K562 (cell line): ENCODE data around the gene RUNX1. TPM values are rescaled to one million over a fixed set of nuclear protein-coding genes. Genes with fewer than 3 reads are reported as not detected.

ENCODE experiments used
- ATAC-seq: fragments of 200-7000 bp; cut with Tn5 transposase; 3 replicates; pipeline ENCODE4 v1.9.1; 2020; ENCODE audit warnings: moderate library complexity
- BruUV-seq: library from RNA; stranded (reverse); fragments of 400-500 nt; replicated peaks from 2 replicates; lab custom pipeline; 2021; lab: Mats Ljungman, UMichigan
- CTCF ChIA-PET: fragments of 300-600 bp; formaldehyde crosslinking; extraction: SDS; loops from one replicate; lab custom pipeline; 2021; ENCODE audit warnings: low intra/inter-chr PET ratio; lab: Yijun Ruan, JAX
- POLR2A ChIA-PET: fragments of 300-600, 350-650 bp; sonication (Branson Sonifier 250); formaldehyde crosslinking; extraction: SDS; loops from one replicate; lab custom pipeline; 2021; ENCODE audit warnings: antibody characterized with exemption, inconsistent platforms; lab: Yijun Ruan, JAX
- DNase-seq, 4 experiments: peaks; one replicate each; pipeline versions ENCODE4 v3.0.0 to v3.0.0-alpha.2; 2011 to 2018; ENCODE audit warnings: low spot score in 3 of 4, mixed read lengths in 3 of 4; ENCODE audit errors: extremely low read depth in 1 of 4
- FAIRE-seq: peaks from 2 replicates; lab custom pipeline; 2011; peaks lifted over from hg19 to GRCh38; lab: Jason Lieb, UNC
- H2AFZ ChIP-seq: 2 replicates; pipeline ENCODE4 v1.6.0; 2011; ENCODE audit warnings: low read depth, low read length, control low read depth, inconsistent platforms
- H3K27ac ChIP-seq: fragments of 200-600 bp; 3 replicates; pipeline ENCODE4 v1.8.0; 2011; ENCODE audit warnings: low read depth, mild to moderate bottlenecking, control low read depth, inconsistent platforms, low read length, moderate library complexity, mixed read lengths; ENCODE audit errors: extremely low read depth
- H3K27me3 ChIP-seq, 2 experiments: fragments of 300-600 bp in 1 of 2; 2 replicates in 1 of 2; 3 replicates in 1 of 2; pipeline versions ENCODE4 v1.6.0 to v1.8.0; 2011; ENCODE audit warnings: inconsistent platforms in 2 of 2, low read length in 2 of 2, mild to moderate bottlenecking in 1 of 2, mixed read lengths in 1 of 2, moderate library complexity in 1 of 2; ENCODE audit not compliant: control insufficient read depth in 2 of 2, insufficient read depth in 2 of 2
- H3K36me3 ChIP-seq: fragments of 300-600 bp; 3 replicates; pipeline ENCODE4 v1.8.0; 2011; ENCODE audit warnings: mild to moderate bottlenecking, low read length, inconsistent platforms; ENCODE audit not compliant: control insufficient read depth, insufficient read depth
- H3K4me1 ChIP-seq, 2 experiments: fragments of 200-600 bp in 1 of 2; replicated peaks in 1 of 2; 2 replicates in 1 of 2; 3 replicates in 1 of 2; pipeline versions ENCODE4 v1.5.1 to v1.8.0; 2011; ENCODE audit warnings: inconsistent platforms in 2 of 2, low read length in 2 of 2, mild to moderate bottlenecking in 1 of 2, mixed read lengths in 1 of 2, moderate library complexity in 1 of 2; ENCODE audit not compliant: control insufficient read depth in 2 of 2, insufficient read depth in 2 of 2
- H3K4me2 ChIP-seq: 2 replicates; pipeline ENCODE4 v1.6.1; 2011; ENCODE audit warnings: low read length, control low read depth, inconsistent platforms, mixed read lengths; ENCODE audit not compliant: insufficient read depth
- H3K4me3 ChIP-seq: fragments of 200-600 bp; sonication (generic), shearing (Covaris generic); 2 replicates; pipeline ENCODE4 v1.5.1; 2016; ENCODE audit warnings: control low read depth, inconsistent platforms
- H3K79me2 ChIP-seq: fragments of 200-600 bp; 3 replicates; pipeline ENCODE4 v1.8.0; 2011; ENCODE audit warnings: low read length, inconsistent platforms; ENCODE audit not compliant: control insufficient read depth, insufficient read depth
- H3K9ac ChIP-seq, 2 experiments: 2 replicates each; pipeline versions ENCODE4 v1.6.0 to v1.6.1; 2011; ENCODE audit warnings: low read depth in 2 of 2, low read length in 2 of 2, control low read depth in 1 of 2, inconsistent platforms in 1 of 2, mild to moderate bottlenecking in 1 of 2, mixed read lengths in 1 of 2; ENCODE audit not compliant: insufficient read depth in 1 of 2
- H3K9me1 ChIP-seq: one replicate; pipeline ENCODE4 v1.6.0; 2011; ENCODE audit warnings: inconsistent platforms, mild to moderate bottlenecking, low read length, moderate library complexity; ENCODE audit not compliant: control insufficient read depth, insufficient read depth
- H3K9me3 ChIP-seq: replicated peaks from 2 replicates; pipeline ENCODE4 v1.5.1; 2011; ENCODE audit warnings: low read depth, low read length, inconsistent platforms; ENCODE audit not compliant: control insufficient read depth, insufficient read depth
- H4K20me1 ChIP-seq: replicated peaks from 2 replicates; pipeline ENCODE4 v1.6.1; 2011; ENCODE audit warnings: low read length, inconsistent platforms, mixed read lengths; ENCODE audit not compliant: control insufficient read depth, insufficient read depth
- BDP1 ChIP-seq: IDR thresholded peaks from 3 replicates; pipeline ENCODE4 v1.6.1; 2011; ENCODE audit not compliant: insufficient read length, insufficient read depth
- BRD4 ChIP-seq: fragments of 200-600 bp; sonication (generic); IDR thresholded peaks from 2 replicates; pipeline ENCODE4 v1.6.1; 2017; ENCODE audit warnings: inconsistent platforms
- CXXC5 ChIP-seq: fragments of 250-450 bp; sonication (Bioruptor Pico); IDR thresholded peaks from 2 replicates; pipeline ENCODE4 v1.8.0; 2022; ENCODE audit warnings: inconsistent platforms, mild to moderate bottlenecking, moderate library complexity
- ELF2 ChIP-seq: fragments of 250-450 bp; sonication (Bioruptor Pico); IDR thresholded peaks from 2 replicates; pipeline ENCODE4 v1.5.0; 2021; ENCODE audit warnings: mild to moderate bottlenecking
- GTF2E2 ChIP-seq: fragments of 200-800 bp; sonication (Bioruptor generic); IDR thresholded peaks from 2 replicates; pipeline ENCODE4 v1.6.1; 2016; ENCODE audit warnings: missing genetic modification characterization, missing compliant biosample characterization
- HDAC6 ChIP-seq: IDR thresholded peaks from 2 replicates; pipeline ENCODE4 v1.6.1; 2012; ENCODE audit warnings: low read depth, mild to moderate bottlenecking, control low read depth, inconsistent platforms, low read length, moderate library complexity
- HLTF ChIP-seq: fragments of 450-650 bp; IDR thresholded peaks from 2 replicates; pipeline ENCODE4 v1.6.1; 2016
- MTA3 ChIP-seq: fragments of 450-650 bp; formaldehyde crosslinking; IDR thresholded peaks from 2 replicates; pipeline ENCODE4 v1.6.1; 2017; ENCODE audit warnings: mild to moderate bottlenecking, borderline replicate concordance
- PRMT5 ChIP-seq: sonication (generic); formaldehyde crosslinking; IDR thresholded peaks from 2 replicates; pipeline ENCODE4 v1.5.0; 2020; ENCODE audit warnings: missing genetic modification reagents
- RBM22 ChIP-seq: fragments of 200-400 bp; formaldehyde crosslinking; IDR thresholded peaks from 2 replicates; pipeline ENCODE4 v1.6.1; 2018; ENCODE audit warnings: low read length, low read depth; ENCODE audit not compliant: poor library complexity, severe bottlenecking
- ZNF583 ChIP-seq: fragments of 250-450 bp; sonication (Bioruptor Pico); IDR thresholded peaks from 2 replicates; pipeline ENCODE4 v1.4.0; 2020
- WGBS: fragments of 100-300 bp; shearing (Covaris generic); methylation state at CpG from one replicate; pipeline ENCODE4 v1.1.6; 2016; ENCODE audit warnings: low coverage, mixed read lengths; ENCODE audit not compliant: insufficient coverage; ENCODE audit errors: missing lambda C conversion rate; 5-methylcytosine and 5-hydroxymethylcytosine counted together
- in situ Hi-C: fragments of 300-500 bp; cut with MboI; formaldehyde crosslinking; loops from 4 replicates; pipeline ENCODE4 v1.15.0; 2018; ENCODE audit warnings: inconsistent platforms, mixed read lengths
- intact Hi-C: fragments of 100-400 bp; cut with micrococcal nuclease; formaldehyde crosslinking; loops from 2 replicates; pipeline ENCODE4 v1.14.2; 2022
- polyA plus RNA-seq, 8 experiments: library from polyadenylated mRNA; depleted of rRNA in 4 of 8; stranded (reverse) in 5 of 8; unstranded in 3 of 8; fragments of >200 nt; fragmentation: Nextera tagmentation in 2 of 8; fragmentation: Illumina TruSeq in 1 of 8; extraction: Ambion mirVana in 2 of 8; extraction: Trizol in 1 of 8; gene quantifications; 2 replicates each; pipeline versions ENCODE4 v1.2.1 to v1.2.3, GENCODE V29; 2011 to 2014; ENCODE audit warnings: inconsistent platforms in 1 of 8, missing spikeins in 1 of 8
- total RNA-seq, 7 experiments: library from RNA; depleted of rRNA in 6 of 7; stranded (reverse); fragments of >200 nt in 6 of 7; fragmentation: Illumina TruSeq in 2 of 7; extraction: Trizol in 2 of 7; gene quantifications; 2 replicates each; pipeline versions ENCODE4 v1.2.1 to v1.2.3, GENCODE V29; 2011 to 2021; ENCODE audit warnings: low replicate concordance in 1 of 7
- TF ChIP-seq, protein P1 (sequence below): fragments of 450-650 bp; IDR thresholded peaks from 2 replicates; pipeline ENCODE4 v1.6.1; 2017; ENCODE audit warnings: antibody characterized with exemption, mild to moderate bottlenecking
- TF ChIP-seq, protein P2 (sequence below), 2 experiments: IDR thresholded peaks in 1 of 2; conservative IDR thresholded peaks in 1 of 2; 2 replicates each; pipeline ENCODE4 v1.6.1; 2016; ENCODE audit warnings: low read depth in 2 of 2, mild to moderate bottlenecking in 1 of 2, missing compliant biosample characterization in 1 of 2, missing genetic modification characterization in 1 of 2, moderate library complexity in 1 of 2

The RUNX1 gene
- total and polyA plus RNA-seq, 9 of the 15 experiments (the other 6 are each of a cell fraction or from before 2014, with no cell fraction given) = 2.2 to 68.6 (median 17.8) TPM

DNA sequence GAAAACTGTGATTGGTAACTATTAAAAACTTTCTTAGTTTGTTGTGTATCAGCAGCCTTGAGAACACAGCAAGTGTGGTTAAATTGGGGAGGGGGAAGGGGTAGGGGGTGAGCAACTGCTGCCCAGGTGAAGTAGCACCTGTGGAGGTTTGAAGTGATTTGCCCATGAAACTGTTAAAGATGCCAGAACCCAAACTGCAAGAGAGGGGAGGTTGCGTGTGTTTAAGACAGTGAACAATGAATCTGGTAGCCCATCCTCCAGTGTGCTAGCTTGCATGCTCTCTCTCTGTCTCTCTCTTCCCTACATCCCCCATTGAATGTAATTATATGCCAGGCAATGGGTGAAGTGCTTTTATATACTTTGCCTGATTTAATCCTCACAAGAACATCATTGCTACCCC is 154.7 kb downstream of the RUNX1 start:
- H4K20me1 ChIP-seq = no peaks in the 10 kb centered on the region
- no peak overlapping the region for H3K4me2 ChIP-seq
- DNase-seq = no peak
- ATAC-seq = no peak
- no TSS peak for BruUV-seq
- H3K9ac ChIP-seq = no peak overlapping the region
- H3K9me1 ChIP-seq = no peaks in the 10 kb centered on the region
- H2AFZ ChIP-seq = no peak overlapping the region
- H3K4me1 ChIP-seq = peaks cover 8 to 22% of the 10 kb centered on the region in 2 experiments; a peak in 4 of 5 replicates
- TF ChIP-seq HLTF (no peak), GTF2E2 (tag) (no peak), BDP1 (no peak), HDAC6 (no peak), PRMT5 (CRISPR knock-in tag) (no peak), MTA3 (no peak), CXXC5 (CRISPR knock-in tag) (no peak), BRD4 (no peak), ELF2 (CRISPR knock-in tag) (no peak), ZNF583 (no peak), RBM22 (no peak)
- TF ChIP-seq, protein P1, sequence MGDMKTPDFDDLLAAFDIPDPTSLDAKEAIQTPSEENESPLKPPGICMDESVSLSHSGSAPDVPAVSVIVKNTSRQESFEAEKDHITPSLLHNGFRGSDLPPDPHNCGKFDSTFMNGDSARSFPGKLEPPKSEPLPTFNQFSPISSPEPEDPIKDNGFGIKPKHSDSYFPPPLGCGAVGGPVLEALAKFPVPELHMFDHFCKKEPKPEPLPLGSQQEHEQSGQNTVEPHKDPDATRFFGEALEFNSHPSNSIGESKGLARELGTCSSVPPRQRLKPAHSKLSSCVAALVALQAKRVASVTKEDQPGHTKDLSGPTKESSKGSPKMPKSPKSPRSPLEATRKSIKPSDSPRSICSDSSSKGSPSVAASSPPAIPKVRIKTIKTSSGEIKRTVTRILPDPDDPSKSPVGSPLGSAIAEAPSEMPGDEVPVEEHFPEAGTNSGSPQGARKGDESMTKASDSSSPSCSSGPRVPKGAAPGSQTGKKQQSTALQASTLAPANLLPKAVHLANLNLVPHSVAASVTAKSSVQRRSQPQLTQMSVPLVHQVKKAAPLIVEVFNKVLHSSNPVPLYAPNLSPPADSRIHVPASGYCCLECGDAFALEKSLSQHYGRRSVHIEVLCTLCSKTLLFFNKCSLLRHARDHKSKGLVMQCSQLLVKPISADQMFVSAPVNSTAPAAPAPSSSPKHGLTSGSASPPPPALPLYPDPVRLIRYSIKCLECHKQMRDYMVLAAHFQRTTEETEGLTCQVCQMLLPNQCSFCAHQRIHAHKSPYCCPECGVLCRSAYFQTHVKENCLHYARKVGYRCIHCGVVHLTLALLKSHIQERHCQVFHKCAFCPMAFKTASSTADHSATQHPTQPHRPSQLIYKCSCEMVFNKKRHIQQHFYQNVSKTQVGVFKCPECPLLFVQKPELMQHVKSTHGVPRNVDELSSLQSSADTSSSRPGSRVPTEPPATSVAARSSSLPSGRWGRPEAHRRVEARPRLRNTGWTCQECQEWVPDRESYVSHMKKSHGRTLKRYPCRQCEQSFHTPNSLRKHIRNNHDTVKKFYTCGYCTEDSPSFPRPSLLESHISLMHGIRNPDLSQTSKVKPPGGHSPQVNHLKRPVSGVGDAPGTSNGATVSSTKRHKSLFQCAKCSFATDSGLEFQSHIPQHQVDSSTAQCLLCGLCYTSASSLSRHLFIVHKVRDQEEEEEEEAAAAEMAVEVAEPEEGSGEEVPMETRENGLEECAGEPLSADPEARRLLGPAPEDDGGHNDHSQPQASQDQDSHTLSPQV = no peak
- TF ChIP-seq, protein P2, sequence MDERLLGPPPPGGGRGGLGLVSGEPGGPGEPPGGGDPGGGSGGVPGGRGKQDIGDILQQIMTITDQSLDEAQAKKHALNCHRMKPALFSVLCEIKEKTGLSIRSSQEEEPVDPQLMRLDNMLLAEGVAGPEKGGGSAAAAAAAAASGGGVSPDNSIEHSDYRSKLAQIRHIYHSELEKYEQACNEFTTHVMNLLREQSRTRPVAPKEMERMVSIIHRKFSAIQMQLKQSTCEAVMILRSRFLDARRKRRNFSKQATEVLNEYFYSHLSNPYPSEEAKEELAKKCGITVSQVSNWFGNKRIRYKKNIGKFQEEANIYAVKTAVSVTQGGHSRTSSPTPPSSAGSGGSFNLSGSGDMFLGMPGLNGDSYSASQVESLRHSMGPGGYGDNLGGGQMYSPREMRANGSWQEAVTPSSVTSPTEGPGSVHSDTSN (CRISPR knock-in tag; IDR thresholded peaks at IDR 0.05; ENCODE audit: low read depth) = no peak
- TF ChIP-seq, protein P2 (tag; conservative IDR thresholded peaks at IDR 0.05; ENCODE audit: low read depth) = no peak
- H3K4me3 ChIP-seq = no peak overlapping the region
- H3K27me3 ChIP-seq = no peaks in the 10 kb centered on the region
- H3K79me2 ChIP-seq = peaks cover 2% of the 10 kb centered on the region; the same call in 2 of the 3 replicates
- ChIA-PET CTCF (no interaction called here), POLR2A (interaction anchor here (0.6 to 2.8 kb wide), 2 partner anchors 11 to 14 kb away, joined by 3 to 9 read pairs; no protein-coding TSS in a partner anchor)
- no peak for FAIRE-seq
- intact Hi-C loops (no loop called here), in situ Hi-C loops (no loop called here)
- H3K9me3 ChIP-seq = 0 out of 2 replicates have a peak, but pooled peaks cover 5% of the 10 kb centered on the region
- H3K27ac ChIP-seq = no peak overlapping the region
- H3K36me3 ChIP-seq = no peaks in the 10 kb centered on the region
- 92% methylated on average over 1 of the region's 1 CpG for WGBS
